ENCODE data around the gene ATOH1.

DNA sequence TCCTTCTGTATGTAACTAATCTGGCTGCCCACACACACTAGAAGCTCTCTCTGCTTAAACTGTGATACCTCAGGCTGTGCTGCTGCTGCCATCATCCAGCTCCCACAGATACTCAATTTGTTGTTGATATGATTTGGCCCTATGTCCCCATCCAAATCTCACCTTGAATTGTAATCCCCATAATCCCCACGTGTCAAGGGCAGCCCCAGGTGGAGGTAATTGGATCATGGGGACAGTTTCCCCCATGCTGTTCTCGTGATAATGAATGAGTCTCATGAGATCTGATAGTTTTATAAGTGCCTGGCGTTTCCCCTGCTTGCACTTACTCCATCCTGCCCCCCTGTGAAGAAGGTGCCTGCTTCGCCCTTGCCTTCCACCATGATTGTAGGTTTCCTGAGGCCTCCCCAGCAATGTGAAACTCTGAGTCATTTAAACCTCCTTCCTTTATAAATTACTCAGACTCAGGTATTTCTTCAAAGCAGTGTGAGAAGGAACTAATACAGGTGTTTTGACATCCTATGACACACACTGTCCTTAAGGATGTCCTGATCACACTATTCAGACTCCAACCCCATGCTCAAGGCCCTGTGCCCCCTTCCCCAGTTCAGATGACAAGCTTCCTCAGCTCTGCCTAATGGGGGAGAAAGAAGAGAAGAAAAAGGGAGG is 2.9 kb upstream of the ATOH1 start:
- TF ChIP-seq, protein P1, sequence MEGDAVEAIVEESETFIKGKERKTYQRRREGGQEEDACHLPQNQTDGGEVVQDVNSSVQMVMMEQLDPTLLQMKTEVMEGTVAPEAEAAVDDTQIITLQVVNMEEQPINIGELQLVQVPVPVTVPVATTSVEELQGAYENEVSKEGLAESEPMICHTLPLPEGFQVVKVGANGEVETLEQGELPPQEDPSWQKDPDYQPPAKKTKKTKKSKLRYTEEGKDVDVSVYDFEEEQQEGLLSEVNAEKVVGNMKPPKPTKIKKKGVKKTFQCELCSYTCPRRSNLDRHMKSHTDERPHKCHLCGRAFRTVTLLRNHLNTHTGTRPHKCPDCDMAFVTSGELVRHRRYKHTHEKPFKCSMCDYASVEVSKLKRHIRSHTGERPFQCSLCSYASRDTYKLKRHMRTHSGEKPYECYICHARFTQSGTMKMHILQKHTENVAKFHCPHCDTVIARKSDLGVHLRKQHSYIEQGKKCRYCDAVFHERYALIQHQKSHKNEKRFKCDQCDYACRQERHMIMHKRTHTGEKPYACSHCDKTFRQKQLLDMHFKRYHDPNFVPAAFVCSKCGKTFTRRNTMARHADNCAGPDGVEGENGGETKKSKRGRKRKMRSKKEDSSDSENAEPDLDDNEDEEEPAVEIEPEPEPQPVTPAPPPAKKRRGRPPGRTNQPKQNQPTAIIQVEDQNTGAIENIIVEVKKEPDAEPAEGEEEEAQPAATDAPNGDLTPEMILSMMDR (conservative IDR thresholded peaks at IDR 0.05): no peak
- no peak for TF ChIP-seq EZH2 (IDR thresholded peaks at IDR 0.05; ENCODE audit: low read depth)
